Chondrocyte (in vitro differentiated cells): ENCODE data around the gene CCR5. TPM values are rescaled to one million over a fixed set of nuclear protein-coding genes. Genes with fewer than 3 reads are reported as not detected.

Experiments used
- DNase-seq: peaks from one replicate; pipeline ENCODE4 v3.0.0; 2021; ENCODE audit warnings: mixed read lengths, low spot score
- H3K27ac Mint-ChIP-seq: one replicate; pipeline ENCODE4 v1.8.0; 2021; ENCODE audit warnings: mild to moderate bottlenecking, moderate library complexity, mixed read lengths; ENCODE audit not compliant: unreplicated experiment
- H3K27me3 Mint-ChIP-seq: 2 replicates; pipeline ENCODE4 v1.8.0; 2021; ENCODE audit warnings: low read depth, mixed read lengths
- H3K36me3 Mint-ChIP-seq: 2 replicates; pipeline ENCODE4 v1.8.0; 2021; ENCODE audit warnings: low read depth, mixed read lengths
- H3K4me1 Mint-ChIP-seq: 2 replicates; pipeline ENCODE4 v1.8.0; 2021; ENCODE audit warnings: low read depth, mild to moderate bottlenecking, mixed read lengths
- H3K4me3 Mint-ChIP-seq: one replicate; pipeline ENCODE4 v1.8.0; 2021; ENCODE audit warnings: mild to moderate bottlenecking, moderate library complexity, mixed read lengths; ENCODE audit not compliant: unreplicated experiment
- H3K9me3 Mint-ChIP-seq: 2 replicates; pipeline ENCODE4 v1.8.0; 2021; ENCODE audit warnings: low read depth, mixed read lengths
- total RNA-seq: library from RNA; stranded (reverse); gene quantifications from 3 replicates; pipeline ENCODE4 v1.2.1, GENCODE V29; 2021
- TF ChIP-seq, protein P1 (sequence below): fragments of 200-600 bp; sonication (generic); IDR thresholded peaks from 2 replicates; pipeline ENCODE4 v1.5.0; 2021; ENCODE audit warnings: antibody characterized with exemption, mild to moderate bottlenecking, moderate library complexity

CCR5 gene
- total RNA-seq, 1 donor from 2014 or later: not detected

DNA sequence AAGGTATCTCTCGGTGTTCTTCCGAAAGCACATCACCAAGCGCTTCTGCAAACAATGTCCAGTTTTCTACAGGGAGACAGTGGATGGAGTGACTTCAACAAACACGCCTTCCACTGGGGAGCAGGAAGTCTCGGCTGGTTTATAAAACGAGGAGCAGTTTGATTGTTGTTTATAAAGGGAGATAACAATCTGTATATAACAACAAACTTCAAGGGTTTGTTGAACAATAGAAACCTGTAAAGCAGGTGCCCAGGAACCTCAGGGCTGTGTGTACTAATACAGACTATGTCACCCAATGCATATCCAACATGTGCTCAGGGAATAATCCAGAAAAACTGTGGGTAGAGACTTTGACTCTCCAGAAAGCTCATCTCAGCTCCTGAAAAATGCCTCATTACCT lies 12.3 kb upstream of the CCR5 start:
- peaks cover 55% of the 10 kb centered on the region for H3K27me3 Mint-ChIP-seq
- H3K36me3 Mint-ChIP-seq: no peaks in the 10 kb centered on the region
- DNase-seq: no peak
- TF ChIP-seq, protein P1, sequence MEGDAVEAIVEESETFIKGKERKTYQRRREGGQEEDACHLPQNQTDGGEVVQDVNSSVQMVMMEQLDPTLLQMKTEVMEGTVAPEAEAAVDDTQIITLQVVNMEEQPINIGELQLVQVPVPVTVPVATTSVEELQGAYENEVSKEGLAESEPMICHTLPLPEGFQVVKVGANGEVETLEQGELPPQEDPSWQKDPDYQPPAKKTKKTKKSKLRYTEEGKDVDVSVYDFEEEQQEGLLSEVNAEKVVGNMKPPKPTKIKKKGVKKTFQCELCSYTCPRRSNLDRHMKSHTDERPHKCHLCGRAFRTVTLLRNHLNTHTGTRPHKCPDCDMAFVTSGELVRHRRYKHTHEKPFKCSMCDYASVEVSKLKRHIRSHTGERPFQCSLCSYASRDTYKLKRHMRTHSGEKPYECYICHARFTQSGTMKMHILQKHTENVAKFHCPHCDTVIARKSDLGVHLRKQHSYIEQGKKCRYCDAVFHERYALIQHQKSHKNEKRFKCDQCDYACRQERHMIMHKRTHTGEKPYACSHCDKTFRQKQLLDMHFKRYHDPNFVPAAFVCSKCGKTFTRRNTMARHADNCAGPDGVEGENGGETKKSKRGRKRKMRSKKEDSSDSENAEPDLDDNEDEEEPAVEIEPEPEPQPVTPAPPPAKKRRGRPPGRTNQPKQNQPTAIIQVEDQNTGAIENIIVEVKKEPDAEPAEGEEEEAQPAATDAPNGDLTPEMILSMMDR: no peak
- H3K4me3 Mint-ChIP-seq: no peak overlapping the region
- peaks cover 3% of the 10 kb centered on the region for H3K4me1 Mint-ChIP-seq
- no peaks in the 10 kb centered on the region for H3K9me3 Mint-ChIP-seq
- no peak overlapping the region for H3K27ac Mint-ChIP-seq

DNA sequence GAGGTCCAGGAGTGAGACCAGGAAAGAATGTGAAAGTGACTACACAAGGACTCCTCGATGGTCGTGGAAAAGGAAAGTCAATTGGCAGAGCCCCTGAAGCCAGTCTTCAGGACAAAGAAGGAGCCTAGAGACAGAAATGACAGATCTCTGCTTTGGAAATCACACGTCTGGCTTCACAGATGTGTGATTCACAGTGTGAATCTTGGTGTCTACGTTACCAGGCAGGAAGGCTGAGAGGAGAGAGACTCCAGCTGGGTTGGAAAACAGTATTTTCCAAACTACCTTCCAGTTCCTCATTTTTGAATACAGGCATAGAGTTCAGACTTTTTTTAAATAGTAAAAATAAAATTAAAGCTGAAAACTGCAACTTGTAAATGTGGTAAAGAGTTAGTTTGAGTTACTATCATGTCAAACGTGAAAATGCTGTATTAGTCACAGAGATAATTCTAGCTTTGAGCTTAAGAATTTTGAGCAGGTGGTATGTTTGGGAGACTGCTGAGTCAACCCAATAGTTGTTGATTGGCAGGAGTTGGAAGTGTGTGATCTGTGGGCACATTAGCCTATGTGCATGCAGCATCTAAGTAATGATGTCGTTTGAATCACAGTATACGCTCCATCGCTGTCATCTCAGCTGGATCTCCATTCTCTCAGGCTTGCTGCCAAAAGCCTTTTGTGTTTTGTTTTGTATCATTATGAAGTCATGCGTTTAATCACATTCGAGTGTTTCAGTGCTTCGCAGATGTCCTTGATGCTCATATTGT lies 10.8 kb upstream of the CCR5 start:
- TF ChIP-seq, protein P1: no peak
- Mint-ChIP-seq H3K4me3 (no peak overlapping the region), H3K27ac (no peak overlapping the region), H3K9me3 (no peaks in the 10 kb centered on the region), H3K27me3 (peaks cover 54% of the 10 kb centered on the region), H3K4me1 (peaks cover 3% of the 10 kb centered on the region), H3K36me3 (no peaks in the 10 kb centered on the region)
- no peak for DNase-seq

DNA sequence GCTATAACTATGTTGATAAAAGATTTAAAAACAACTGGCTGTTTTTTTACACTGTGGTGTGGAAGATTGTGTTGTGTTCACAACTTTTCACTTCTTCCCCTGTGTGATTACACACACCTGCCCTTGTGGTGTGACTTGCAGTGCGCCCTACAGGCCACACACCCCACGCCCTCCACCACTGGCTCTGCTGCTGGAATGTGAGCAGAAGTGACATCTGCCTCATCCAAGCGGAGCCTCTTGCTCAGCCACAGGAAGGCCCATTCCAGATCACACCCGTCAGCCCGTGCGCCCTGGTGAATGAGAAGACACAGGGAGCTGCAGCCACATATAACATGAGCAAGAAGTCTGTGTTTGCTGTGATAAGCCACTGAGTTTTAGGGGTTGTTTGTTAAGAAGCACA lies 9.8 kb upstream of the CCR5 start:
- peaks cover 50% of the 10 kb centered on the region for H3K27me3 Mint-ChIP-seq
- peaks cover 3% of the 10 kb centered on the region for H3K4me1 Mint-ChIP-seq
- TF ChIP-seq, protein P1: no peak
- H3K36me3 Mint-ChIP-seq: no peaks in the 10 kb centered on the region
- H3K4me3 Mint-ChIP-seq: no peak overlapping the region
- DNase-seq: no peak
- H3K27ac Mint-ChIP-seq: no peak overlapping the region
- H3K9me3 Mint-ChIP-seq: no peaks in the 10 kb centered on the region

DNA sequence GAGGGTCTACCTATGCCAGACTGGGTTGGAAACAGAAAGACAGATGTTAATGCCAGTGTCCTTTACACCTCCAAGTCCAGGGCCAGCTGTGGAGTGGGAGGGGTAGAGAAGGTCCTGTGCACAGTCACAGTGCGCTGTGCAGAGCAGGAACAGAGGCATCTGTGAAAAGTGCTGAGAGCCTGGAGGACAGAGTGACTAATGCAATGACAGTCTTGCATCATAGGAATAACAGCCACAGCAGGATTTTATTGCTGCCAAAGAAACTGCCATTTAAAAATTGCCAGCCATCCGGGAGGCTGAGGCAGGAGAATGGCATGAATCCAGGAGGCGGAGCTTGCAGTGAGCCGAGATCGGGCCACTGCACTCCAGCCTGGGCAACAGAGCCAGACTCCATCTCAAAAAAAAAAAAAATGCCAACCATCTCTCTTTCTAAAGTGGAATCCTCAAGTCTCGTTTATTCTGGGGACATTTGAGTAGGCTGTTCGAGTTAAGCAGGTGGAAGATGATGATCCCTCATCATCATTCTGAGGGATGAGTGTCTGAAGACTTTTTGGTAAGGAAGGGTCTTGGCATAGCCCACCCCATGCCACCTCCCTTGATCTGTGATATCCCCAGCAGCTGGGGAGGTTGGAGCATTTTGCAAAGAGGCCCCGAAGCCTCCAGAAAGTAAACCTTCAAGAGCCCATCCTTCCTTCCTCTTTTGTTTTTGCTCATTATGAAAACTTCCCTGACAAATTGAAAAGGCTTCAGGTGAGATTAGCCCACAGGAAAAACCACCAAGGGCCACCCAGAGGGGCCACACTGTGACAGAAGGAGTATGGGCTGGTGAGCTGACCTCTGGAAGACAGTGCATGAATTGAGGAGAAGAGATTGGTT lies 9.1 kb upstream of the CCR5 start:
- Mint-ChIP-seq H3K9me3 (no peaks in the 10 kb centered on the region), H3K27ac (no peak overlapping the region), H3K4me1 (peaks cover 3% of the 10 kb centered on the region), H3K27me3 (peaks cover 49% of the 10 kb centered on the region), H3K4me3 (no peak overlapping the region), H3K36me3 (no peaks in the 10 kb centered on the region)
- DNase-seq: no peak
- TF ChIP-seq, protein P1: no peak

DNA sequence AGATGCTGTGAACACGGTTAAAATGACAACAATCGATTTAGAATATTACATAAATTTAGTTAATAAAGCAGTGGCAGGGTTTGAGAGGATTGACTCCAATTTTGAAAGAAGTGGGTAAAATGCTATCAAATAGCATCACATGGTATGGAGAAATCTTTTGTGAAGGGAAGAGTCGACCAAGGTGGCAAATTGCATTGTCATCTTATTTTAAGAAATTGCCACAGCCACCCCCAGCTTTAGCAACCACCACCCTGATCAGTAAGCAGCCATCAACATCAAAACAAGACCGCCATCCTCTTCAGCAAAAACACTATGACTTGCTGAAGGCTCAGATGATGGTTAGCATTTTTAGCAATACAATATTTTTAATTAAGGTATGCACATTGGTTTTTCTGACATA lies 5.7 kb upstream of the CCR5 start:
- DNase-seq: no peak
- H3K27me3 Mint-ChIP-seq: peaks cover 46% of the 10 kb centered on the region
- peaks cover 3% of the 10 kb centered on the region for H3K4me1 Mint-ChIP-seq
- TF ChIP-seq, protein P1: no peak
- no peak overlapping the region for H3K27ac Mint-ChIP-seq
- H3K36me3 Mint-ChIP-seq: no peaks in the 10 kb centered on the region
- H3K9me3 Mint-ChIP-seq: no peaks in the 10 kb centered on the region
- H3K4me3 Mint-ChIP-seq: no peak overlapping the region
